Lower lobe of right lung (tissue), 2 donors: ENCODE results near the gene GSN. TPM values are rescaled to one million over a fixed set of nuclear protein-coding genes. Genes with fewer than 3 reads are reported as not detected.
A peak's percentile ranks its signal among the peaks of the same experiment; 100 is the strongest.

ENCODE experiments used
- ATAC-seq, 2 donors: fragments of 200-7000 bp; cut with Tn5 transposase; one replicate each; pipeline ENCODE4 v1.9.1; 2020 to 2022; ENCODE audit warnings: mild to moderate bottlenecking in 2 of 2, moderate library complexity in 2 of 2
- DNase-seq: peaks from one replicate; pipeline ENCODE4 v3.0.0-alpha.2; 2020
- H3K27ac ChIP-seq: fragments of 200-600 bp; one replicate; pipeline ENCODE4 v1.8.0; 2022
- H3K27me3 ChIP-seq: fragments of 200-600 bp; one replicate; pipeline ENCODE4 v1.8.0; 2022; ENCODE audit warnings: low read depth
- H3K36me3 ChIP-seq: fragments of 200-600 bp; one replicate; pipeline ENCODE4 v1.8.0; 2022; ENCODE audit warnings: mild to moderate bottlenecking
- H3K4me1 ChIP-seq: fragments of 200-600 bp; one replicate; pipeline ENCODE4 v1.8.0; 2022
- H3K4me3 ChIP-seq: fragments of 200-600 bp; one replicate; pipeline ENCODE4 v1.8.0; 2022; ENCODE audit warnings: mild to moderate bottlenecking
- H3K9me3 ChIP-seq: fragments of 200-600 bp; one replicate; pipeline ENCODE4 v1.8.0; 2022
- CTCF ChIP-seq: fragments of 200-600 bp; IDR thresholded peaks from one replicate; pipeline ENCODE4 v1.8.0; 2022; ENCODE audit warnings: antibody characterized with exemption, mild to moderate bottlenecking
- intact Hi-C: fragments of 100-400 bp; cut with DNase I; formaldehyde crosslinking; loops from one replicate; pipeline ENCODE4 v1.11.0; 2022
- total RNA-seq: library from RNA; stranded (reverse); fragmentation: NEBNext Ultra II Directional; extraction: Animal tissue kit (Norgen Biotek cat#: 25700); gene quantifications from one replicate; pipeline ENCODE4 v1.2.1, GENCODE V29; 2021
- donor health status: DM: no; HTN: yes; CAD: no; lungs with severe emphysema.

The GSN gene
- total RNA-seq, 1 donor from 2014 or later, result 388 TPM

- peaks cover 78% of the 10 kb centered on the region for H3K4me1 ChIP-seq
Observed at GRCh38 chr9:121322737-121323448, 54.9 kb downstream of the GSN start.

GRCh38 chr9:121323449-121324151 is 55.6 kb downstream of the GSN start:
- Histone ChIP-seq H3K4me1 (peaks cover 79% of the 10 kb centered on the region), H3K9me3 (no peaks in the 10 kb centered on the region), H3K36me3 (peaks cover 90% of the 10 kb centered on the region), H3K4me3 (no peak overlapping the region), H3K27ac (peak overlapping the region; percentile 77), H3K27me3 (no peaks in the 10 kb centered on the region)
- no peak for TF ChIP-seq CTCF
- intact Hi-C loops, result loop anchor here (10.0 kb wide), 1 partner anchor 51 kb away; the partner anchor contains the start of gene STOM
- peak; percentile 21 for DNase-seq
- no peak for ATAC-seq

More at GRCh38 chr9:121322737-121323448, 54.9 kb downstream of the GSN start:
- Histone ChIP-seq H3K27ac (peak overlapping the region; percentile 77), H3K27me3 (no peaks in the 10 kb centered on the region), H3K36me3 (peaks cover 90% of the 10 kb centered on the region), H3K4me3 (no peak overlapping the region), H3K9me3 (no peaks in the 10 kb centered on the region)
- TF ChIP-seq CTCF, result no peak
- intact Hi-C loops, result loop anchor here (10.0 kb wide), 1 partner anchor 52 kb away; the partner anchor contains the start of gene STOM
- DNase-seq (peak; percentile 37), ATAC-seq (no peak)

- H3K27ac ChIP-seq, result peak overlapping the region; percentile 77
- intact Hi-C loops, result loop anchor here (10.0 kb wide), 1 partner anchor 50 kb away; the partner anchor contains the start of gene STOM
- TF ChIP-seq CTCF, result no peak
Observed at GRCh38 chr9:121324316-121324715, 56.4 kb downstream of the GSN start.

GRCh38 chr9:121324755-121325154 is 56.8 kb downstream of the GSN start:
- intact Hi-C loops, result loop anchor here (10.0 kb wide), 1 partner anchor 50 kb away; the partner anchor contains the start of gene STOM
- H3K27ac ChIP-seq, result peak overlapping the region; percentile 86
- ATAC-seq (no peak), DNase-seq (no peak)
- peaks cover 90% of the 10 kb centered on the region for H3K36me3 ChIP-seq
- no peak overlapping the region for H3K4me3 ChIP-seq
- TF ChIP-seq CTCF, result no peak
- no peaks in the 10 kb centered on the region for H3K27me3 ChIP-seq
- H3K9me3 ChIP-seq, result no peaks in the 10 kb centered on the region
- peaks cover 78% of the 10 kb centered on the region for H3K4me1 ChIP-seq

More at GRCh38 chr9:121324316-121324715, 56.4 kb downstream of the GSN start:
- Histone ChIP-seq H3K4me3 (no peak overlapping the region), H3K9me3 (no peaks in the 10 kb centered on the region), H3K4me1 (peaks cover 79% of the 10 kb centered on the region), H3K36me3 (peaks cover 90% of the 10 kb centered on the region), H3K27me3 (no peaks in the 10 kb centered on the region)
- DNase-seq (peak; percentile 46), ATAC-seq (no peak)

GRCh38 chr9:121325387-121325786 is 57.4 kb downstream of the GSN start:
- Histone ChIP-seq H3K36me3 (peaks cover 95% of the 10 kb centered on the region), H3K4me3 (no peak overlapping the region), H3K9me3 (no peaks in the 10 kb centered on the region), H3K27me3 (no peaks in the 10 kb centered on the region), H3K4me1 (peaks cover 72% of the 10 kb centered on the region), H3K27ac (peak overlapping the region; percentile 86)
- TF ChIP-seq CTCF, result no peak
- DNase-seq (peak; percentile 32), ATAC-seq (no peak)
- intact Hi-C loops, result loop anchor here (10.0 kb wide), 1 partner anchor 49 kb away; the partner anchor contains the start of gene STOM
